Ishikawa (cell line): ENCODE results near the gene MARVELD2.

ENCODE experiments used
- CEBPB ChIP-seq: IDR thresholded peaks from 2 replicates; pipeline ENCODE4 v1.6.1; 2012
- CREB1 ChIP-seq: IDR thresholded peaks from 2 replicates; pipeline ENCODE4 v1.6.1; 2012; ENCODE audit warnings: low read depth
- EGR1 ChIP-seq: IDR thresholded peaks from 2 replicates; pipeline ENCODE4 v1.6.1; 2012
- EP300 ChIP-seq: IDR thresholded peaks from 2 replicates; pipeline ENCODE4 v1.6.1; 2012; ENCODE audit warnings: borderline replicate concordance
- FOXM1 ChIP-seq: IDR thresholded peaks from 2 replicates; pipeline ENCODE4 v1.6.1; 2012; ENCODE audit warnings: low read depth, borderline replicate concordance
- NFIC ChIP-seq: IDR thresholded peaks from 2 replicates; pipeline ENCODE4 v1.6.1; 2012
- RAD21 ChIP-seq: IDR thresholded peaks from 2 replicates; pipeline ENCODE4 v1.6.1; 2012; ENCODE audit warnings: low read depth
- REST ChIP-seq: IDR thresholded peaks from 2 replicates; pipeline ENCODE4 v1.6.1; 2012; ENCODE audit warnings: low read depth, mild to moderate bottlenecking
- TAF1 ChIP-seq: IDR thresholded peaks from 2 replicates; pipeline ENCODE4 v1.6.1; 2012; ENCODE audit warnings: low read depth, mild to moderate bottlenecking
- TCF12 ChIP-seq: IDR thresholded peaks from 2 replicates; pipeline ENCODE4 v1.6.1; 2012; ENCODE audit warnings: low read depth
- TEAD4 ChIP-seq: IDR thresholded peaks from 2 replicates; pipeline ENCODE4 v1.6.1; 2012
- YY1 ChIP-seq: IDR thresholded peaks from 2 replicates; pipeline ENCODE4 v1.6.1; 2012; ENCODE audit warnings: low read depth
- ZBTB7A ChIP-seq: IDR thresholded peaks from 2 replicates; pipeline ENCODE4 v1.6.1; 2012; ENCODE audit warnings: low read depth
- TF ChIP-seq, protein P1 (sequence below): IDR thresholded peaks from 2 replicates; pipeline ENCODE4 v1.6.1; 2012
- TF ChIP-seq, protein P2 (sequence below): IDR thresholded peaks from 2 replicates; pipeline ENCODE4 v1.6.1; 2012

Gene MARVELD2

DNA sequence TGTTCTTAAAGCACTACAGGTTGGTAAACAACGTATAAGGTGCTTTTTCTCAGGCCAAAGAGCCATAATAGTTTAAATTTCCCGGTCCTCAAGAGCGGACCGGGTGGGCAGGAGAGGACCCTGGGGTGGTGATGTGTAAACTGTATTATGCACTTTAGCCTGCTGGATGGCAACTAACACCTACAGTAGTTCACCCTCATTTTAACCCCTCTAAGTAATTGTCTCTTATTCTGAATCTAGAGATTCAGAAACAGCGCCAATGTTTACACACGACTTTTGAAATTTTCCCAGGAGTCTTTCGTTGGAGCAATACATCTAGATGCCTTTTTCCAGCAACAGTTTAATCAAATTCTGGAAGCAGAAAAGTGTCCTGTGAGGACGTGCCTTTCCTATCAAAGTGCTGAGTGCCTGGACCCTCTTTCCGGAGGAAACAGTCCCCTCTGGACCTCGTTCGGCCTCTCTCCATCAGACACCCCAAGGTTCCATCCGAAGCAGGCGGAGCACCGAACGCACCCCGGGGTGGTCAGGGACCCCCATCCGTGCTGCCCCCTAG lies 77.0 kb downstream of the MARVELD2 start:
- TF ChIP-seq, protein P1, sequence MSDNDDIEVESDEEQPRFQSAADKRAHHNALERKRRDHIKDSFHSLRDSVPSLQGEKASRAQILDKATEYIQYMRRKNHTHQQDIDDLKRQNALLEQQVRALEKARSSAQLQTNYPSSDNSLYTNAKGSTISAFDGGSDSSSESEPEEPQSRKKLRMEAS, result no peak
- TF ChIP-seq, protein P2, sequence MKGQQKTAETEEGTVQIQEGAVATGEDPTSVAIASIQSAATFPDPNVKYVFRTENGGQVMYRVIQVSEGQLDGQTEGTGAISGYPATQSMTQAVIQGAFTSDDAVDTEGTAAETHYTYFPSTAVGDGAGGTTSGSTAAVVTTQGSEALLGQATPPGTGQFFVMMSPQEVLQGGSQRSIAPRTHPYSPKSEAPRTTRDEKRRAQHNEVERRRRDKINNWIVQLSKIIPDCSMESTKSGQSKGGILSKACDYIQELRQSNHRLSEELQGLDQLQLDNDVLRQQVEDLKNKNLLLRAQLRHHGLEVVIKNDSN, result no peak
- no peak for TF ChIP-seq TEAD4
- peak; percentile 72 for TF ChIP-seq ZBTB7A
- no peak for TF ChIP-seq EP300
- no peak for TF ChIP-seq NFIC

GRCh38 chr5:69492391-69492922 lies 77.5 kb downstream of the MARVELD2 start, which contains the start of gene OCLN:
OCLN (plus strand) TSS chr5:69492790; CDS start chr5:69504245, 11,455 bp downstream.
- TF ChIP-seq TCF12, result 0 out of 2 replicates have a peak, but pooled peaks have one; percentile 48
- TF ChIP-seq YY1, result 0 out of 2 replicates have a peak, but pooled peaks have one; percentile 12
- no peak; the same call in 1 of the 2 replicates for TF ChIP-seq EP300
- no peak for TF ChIP-seq TEAD4
- no peak for TF ChIP-seq REST
- TF ChIP-seq CEBPB, result no peak
- TF ChIP-seq, protein P2, result peak; percentile 2; the same call in 1 of the 2 replicates
- TF ChIP-seq FOXM1, result no peak
- TF ChIP-seq TAF1, result peak; percentile 77
- TF ChIP-seq CREB1, result no peak
- peak; percentile 71 for TF ChIP-seq EGR1
- no peak; the same call in 1 of the 2 replicates for TF ChIP-seq RAD21
- peak; percentile 37; the same call in 1 of the 2 replicates for TF ChIP-seq NFIC
- TF ChIP-seq, protein P1, result peak; percentile 70; the same call in 1 of the 2 replicates
- 0 out of 2 replicates have a peak, but pooled peaks have one; percentile 71 for TF ChIP-seq ZBTB7A

GRCh38 chr5:69492923-69493395 lies 78.0 kb downstream of the MARVELD2 start:
- peak; percentile 22; the same call in 1 of the 2 replicates for TF ChIP-seq ZBTB7A
- TF ChIP-seq YY1, result no peak
- TF ChIP-seq TEAD4, result peak; percentile 10; the same call in 1 of the 2 replicates
- TF ChIP-seq, protein P1, result no peak

DNA sequence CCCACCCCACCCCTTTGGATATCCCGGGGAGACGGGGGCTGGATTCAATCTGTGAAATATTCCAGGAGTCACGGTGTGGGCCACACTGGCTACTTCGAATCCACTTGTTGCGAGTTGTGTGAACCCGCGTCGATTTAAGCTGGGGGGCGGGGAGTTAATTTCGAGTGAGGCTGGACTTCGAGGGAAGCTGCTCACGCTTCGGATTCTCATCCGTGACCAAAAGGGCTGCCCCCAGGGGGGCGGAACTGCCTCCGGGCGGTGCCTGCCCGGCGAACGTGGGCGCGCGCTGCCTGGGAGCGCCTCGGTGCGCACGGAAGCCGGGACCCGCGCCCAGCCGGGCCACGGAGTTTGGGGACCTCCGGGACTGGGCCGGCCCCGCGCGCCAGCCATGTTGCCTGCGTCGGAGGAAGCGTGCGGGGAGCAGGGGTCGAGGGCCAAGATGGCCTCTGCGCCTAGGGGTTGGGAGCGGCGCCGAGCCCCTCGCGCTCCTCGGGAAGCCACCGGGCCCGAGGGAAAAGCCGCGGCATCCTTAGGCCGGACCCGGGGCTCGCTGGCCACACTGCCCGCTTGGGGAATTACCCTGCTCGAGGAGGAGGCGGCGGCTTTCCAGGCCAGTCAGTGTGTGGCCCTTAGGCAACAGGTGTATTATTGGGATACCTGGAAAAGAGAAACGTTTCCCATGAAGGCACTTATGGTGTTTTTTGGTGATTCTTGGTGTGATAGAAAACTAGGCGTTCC lies 78.6 kb downstream of the MARVELD2 start:
- TF ChIP-seq, protein P1, result peak; percentile 83
- TF ChIP-seq TCF12 (0 out of 2 replicates have a peak, but pooled peaks have one; percentile 18), CREB1 (no peak), RAD21 (0 out of 2 replicates have a peak, but pooled peaks have one; percentile 0), EGR1 (peak; percentile 74), YY1 (peak; percentile 88), REST (no peak), ZBTB7A (no peak), TEAD4 (0 out of 2 replicates have a peak, but pooled peaks have one; percentile 3)
